Forelimb muscle (tissue), 1 donor: Measurements from ENCODE around the gene CLDN9. TPM values are rescaled to one million over a fixed set of nuclear protein-coding genes. Genes with fewer than 3 reads are reported as not detected.

Experiments
- DNase-seq: peaks from one replicate; pipeline ENCODE4 v3.0.0-alpha.2; 2013; ENCODE audit warnings: low read depth
- polyA plus RNA-seq: library from polyadenylated mRNA; unstranded; fragments of 120-200 nt; gene quantifications from one replicate; pipeline ENCODE4 v1.2.1, GENCODE V29; 2013; ENCODE audit not compliant: insufficient read length

CLDN9 gene
- polyA plus RNA-seq, 1 donor, result 3.6 TPM

GRCh38 chr16:3017794-3018506 lies 5.2 kb downstream of the CLDN9 start, which contains the start of gene CLDN6:
CLDN6 (minus strand) TSS chr16:3018183; CDS start chr16:3016021, 2,162 bp downstream.
- DNase-seq, result no peak

- DNase-seq, result no peak
These were observed 7.0 kb downstream of the CLDN9 start for GRCh38 chr16:3019594-3020246.

GRCh38 chr16:3020247-3020603 lies 7.5 kb downstream of the CLDN9 start, which contains the start of gene TNFRSF12A:
TNFRSF12A (plus strand) TSS chr16:3020368; CDS start chr16:3020398, 30 bp downstream.
- DNase-seq, result no peak

GRCh38 chr16:3020604-3021448 lies 8.1 kb downstream of the CLDN9 start:
- DNase-seq, result no peak

DNA sequence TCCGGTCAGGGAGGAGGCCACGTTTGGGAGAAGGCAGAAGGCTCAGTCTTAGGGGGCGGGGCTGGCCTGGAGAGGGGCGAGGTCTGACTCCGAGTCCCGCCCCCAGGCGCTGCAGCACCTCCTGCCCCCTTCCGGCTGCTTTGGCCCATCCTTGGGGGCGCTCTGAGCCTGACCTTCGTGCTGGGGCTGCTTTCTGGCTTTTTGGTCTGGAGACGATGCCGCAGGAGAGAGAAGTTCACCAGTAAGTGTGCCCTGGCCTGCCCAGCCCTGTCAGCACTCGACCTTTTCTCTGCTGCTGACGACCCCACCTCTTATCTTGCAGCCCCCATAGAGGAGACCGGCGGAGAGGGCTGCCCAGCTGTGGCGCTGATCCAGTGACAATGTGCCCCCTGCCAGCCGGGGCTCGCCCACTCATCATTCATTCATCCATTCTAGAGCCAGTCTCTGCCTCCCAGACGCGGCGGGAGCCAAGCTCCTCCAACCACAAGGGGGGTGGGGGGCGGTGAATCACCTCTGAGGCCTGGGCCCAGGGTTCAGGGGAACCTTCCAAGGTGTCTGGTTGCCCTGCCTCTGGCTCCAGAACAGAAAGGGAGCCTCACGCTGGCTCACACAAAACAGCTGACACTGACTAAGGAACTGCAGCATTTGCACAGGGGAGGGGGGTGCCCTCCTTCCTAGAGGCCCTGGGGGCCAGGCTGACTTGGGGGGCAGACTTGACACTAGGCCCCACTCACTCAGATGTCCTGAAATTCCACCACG lies 8.9 kb downstream of the CLDN9 start:
- DNase-seq, result no peak

DNA sequence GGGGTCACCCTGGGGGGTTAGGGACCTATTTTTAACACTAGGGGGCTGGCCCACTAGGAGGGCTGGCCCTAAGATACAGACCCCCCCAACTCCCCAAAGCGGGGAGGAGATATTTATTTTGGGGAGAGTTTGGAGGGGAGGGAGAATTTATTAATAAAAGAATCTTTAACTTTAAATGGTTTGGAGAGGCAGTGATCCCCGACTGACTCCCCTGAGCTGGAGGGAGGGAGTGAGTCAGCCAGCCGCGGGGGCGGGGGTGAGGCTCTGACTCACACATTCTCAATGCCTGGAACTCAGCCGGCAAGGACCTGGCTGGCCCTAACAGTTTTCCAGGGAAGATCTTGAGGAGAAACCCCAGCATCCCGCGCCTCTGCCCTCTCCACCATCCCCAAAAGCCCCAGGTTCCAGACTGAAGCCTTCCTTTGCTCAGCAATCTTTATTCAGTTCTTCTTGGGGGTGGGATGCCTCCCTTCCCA lies 9.5 kb downstream of the CLDN9 start:
- peak; percentile 64 for DNase-seq

- no peak for DNase-seq
These were observed 10.1 kb downstream of the CLDN9 start for GRCh38 chr16:3022684-3023414.

DNA sequence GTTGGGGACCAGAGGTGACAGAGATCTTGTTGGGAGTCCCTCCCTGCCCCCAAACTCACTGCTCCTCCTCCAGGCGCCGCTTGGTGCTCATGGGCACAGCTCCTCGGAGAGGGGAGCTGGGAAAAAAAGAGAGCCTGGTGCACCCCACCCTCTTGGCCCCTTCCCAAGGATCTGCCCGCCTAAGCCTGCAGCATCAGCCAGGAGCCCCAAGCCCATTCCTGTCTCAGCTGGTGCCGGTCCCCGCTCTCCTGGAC lies 10.6 kb downstream of the CLDN9 start:
- no peak for DNase-seq

DNA sequence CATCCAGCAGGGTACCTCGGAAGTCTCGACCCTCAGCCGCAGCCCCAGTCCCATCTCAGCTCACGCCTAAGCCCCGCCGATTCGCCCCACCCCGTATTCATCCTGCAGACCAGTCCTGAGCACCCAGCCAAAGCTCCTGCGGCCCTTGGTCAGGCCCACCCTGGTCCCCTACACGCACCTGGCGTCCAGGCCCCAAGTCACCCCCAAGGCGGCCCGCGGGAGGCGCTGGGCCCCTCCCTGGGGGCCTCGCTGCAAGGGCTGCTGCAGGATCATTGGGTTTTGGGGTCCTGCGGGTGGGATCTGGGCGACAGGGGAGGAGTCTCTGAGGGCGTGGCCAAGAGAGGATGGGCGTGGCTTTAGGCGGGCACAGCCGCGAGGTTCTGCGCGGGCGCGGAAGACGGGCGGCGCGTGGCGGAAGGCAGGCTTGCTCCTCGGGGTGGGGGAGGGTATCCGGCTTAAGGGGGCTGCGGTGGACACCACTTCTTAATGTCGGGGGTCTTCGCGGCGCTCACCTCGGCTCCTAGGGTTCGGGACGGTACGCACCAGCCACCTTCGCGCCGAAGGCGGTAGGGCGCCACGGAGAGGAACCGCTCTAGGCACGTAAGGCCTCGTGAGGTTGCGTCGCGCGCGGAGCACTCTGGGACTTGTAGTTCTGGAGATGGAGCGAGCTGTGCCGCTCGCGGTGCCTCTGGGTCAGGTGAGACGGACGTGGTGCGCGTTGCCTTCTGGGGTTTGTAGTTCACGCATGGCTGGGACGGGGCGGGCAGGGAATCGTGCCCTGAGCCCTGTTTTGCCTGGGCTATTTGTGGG lies 11.2 kb downstream of the CLDN9 start, which contains the start of the genes HCFC1R1 and THOC6:
Gene HCFC1R1 (minus strand): TSS at position 274 of the 810 bp plus-strand sequence. CDS start 1 bp downstream, at position 273.
Gene THOC6 (plus strand): TSS at position 367 of the 810 bp plus-strand sequence. CDS start 292 bp downstream, at position 659.
- DNase-seq, result peak; percentile 86

DNA sequence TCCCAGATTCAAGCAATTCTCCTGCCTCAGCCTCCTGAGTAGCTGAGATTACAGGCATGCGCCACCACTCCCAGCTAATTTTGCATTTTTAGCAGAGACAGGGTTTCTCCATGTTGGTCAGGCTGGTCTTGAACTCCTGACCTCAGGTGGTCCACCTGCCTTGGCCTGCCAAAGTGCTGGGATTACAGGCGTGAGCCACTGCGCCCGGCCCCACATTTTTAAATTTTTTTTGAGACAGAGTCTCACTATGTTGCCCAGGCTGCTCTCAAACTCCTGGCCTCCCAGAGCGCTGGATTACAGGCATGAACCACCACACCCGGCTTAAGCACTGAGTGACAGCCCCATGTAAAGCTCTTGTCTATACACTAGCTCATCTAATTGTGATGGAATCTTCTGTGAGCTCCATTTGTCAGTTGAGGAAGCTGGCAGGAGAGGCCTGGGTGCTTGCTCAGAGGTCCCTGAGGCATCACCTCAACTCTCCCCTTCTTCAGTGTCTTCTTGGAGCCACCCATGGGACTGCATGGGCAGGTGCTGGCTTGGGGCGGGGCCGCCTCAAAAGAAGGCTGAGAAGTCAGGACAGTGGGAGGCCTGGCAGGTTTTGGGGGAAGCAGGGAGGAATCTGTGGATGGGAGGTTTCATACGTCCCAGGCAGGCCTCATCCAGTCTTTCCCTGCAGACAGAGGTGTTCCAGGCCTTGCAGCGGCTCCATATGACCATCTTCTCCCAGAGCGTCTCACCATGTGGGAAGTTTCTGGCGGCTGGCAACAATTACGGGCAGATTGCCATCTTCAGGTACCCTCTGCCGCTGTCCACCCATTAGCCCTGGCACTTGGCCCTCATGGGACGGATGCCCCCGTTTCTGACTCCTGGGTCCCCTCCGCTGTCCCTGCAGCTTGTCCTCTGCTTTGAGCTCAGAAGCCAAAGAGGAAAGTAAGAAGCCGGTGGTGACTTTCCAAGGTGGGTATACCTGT lies 12.6 kb downstream of the CLDN9 start:
- DNase-seq, result no peak

DNA sequence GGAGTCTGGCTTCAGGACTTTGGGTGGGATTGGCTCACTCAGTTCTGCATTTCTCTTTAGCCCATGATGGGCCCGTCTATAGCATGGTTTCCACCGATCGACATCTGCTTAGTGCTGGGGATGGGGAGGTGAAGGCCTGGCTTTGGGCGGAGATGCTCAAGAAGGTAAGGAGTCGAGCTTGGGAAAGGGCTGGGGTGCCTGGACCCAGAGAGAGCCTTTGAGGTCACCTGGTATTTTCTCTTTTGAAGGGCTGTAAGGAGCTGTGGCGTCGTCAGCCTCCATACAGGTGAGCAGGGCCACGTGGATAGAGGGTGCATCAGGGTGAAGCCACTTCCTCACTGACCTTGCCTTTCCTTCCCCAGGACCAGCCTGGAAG lies 13.3 kb downstream of the CLDN9 start:
- DNase-seq, result no peak

- no peak for DNase-seq
These were observed 14.1 kb downstream of the CLDN9 start for GRCh38 chr16:3026609-3027488.

DNA sequence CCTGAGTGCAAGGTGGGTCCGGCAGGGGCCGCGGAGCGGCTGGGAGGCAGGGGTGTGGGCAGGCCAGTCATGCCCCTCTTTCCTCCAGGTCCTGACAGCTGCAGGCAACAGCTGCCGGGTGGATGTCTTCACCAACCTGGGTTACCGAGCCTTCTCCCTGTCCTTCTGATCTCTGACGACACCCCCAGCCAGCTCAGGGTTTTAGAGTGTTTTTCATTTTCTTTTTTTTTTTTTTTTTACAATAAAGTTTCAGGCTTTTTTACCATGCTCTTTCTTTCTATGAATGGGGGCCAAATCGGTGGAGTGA lies 14.7 kb downstream of the CLDN9 start:
- no peak for DNase-seq

GRCh38 chr16:3027983-3028715 lies 15.4 kb downstream of the CLDN9 start:
- no peak for DNase-seq

DNA sequence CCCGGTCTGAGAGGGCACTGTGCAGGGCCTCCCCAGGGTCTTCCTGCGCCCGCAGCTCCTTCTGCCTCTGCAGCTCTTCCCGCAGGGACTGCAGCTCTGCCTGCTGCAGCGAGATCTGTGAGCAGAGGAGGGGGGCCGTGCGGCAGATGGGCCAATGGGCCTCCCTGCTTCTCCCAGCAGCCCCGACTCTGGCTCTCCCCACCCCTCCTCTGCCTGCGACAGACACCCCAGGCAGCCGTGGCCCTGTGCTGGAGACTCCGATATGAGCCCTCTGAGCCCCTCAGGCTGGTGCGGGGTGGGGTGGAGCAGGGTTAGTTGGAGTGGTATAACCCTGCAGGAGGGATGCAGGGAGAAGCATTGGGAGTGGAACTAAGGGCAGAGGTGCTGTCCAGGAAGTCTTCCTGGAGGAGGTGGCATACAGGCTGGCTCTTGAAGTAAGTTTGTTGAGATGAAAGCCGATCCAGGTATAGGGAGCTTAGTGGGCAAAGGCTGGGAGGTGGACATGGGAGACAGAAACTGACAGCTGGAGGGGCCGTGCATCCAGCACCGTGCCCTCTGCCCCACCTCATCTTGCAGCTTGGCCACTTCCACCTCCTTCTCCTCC lies 16.1 kb downstream of the CLDN9 start:
- DNase-seq, result no peak

- DNase-seq, result no peak
These were observed 16.9 kb downstream of the CLDN9 start for GRCh38 chr16:3029491-3030221.
